ENCODE measurements around the gene SPRING1. TPM values are rescaled to one million over a fixed set of nuclear protein-coding genes. Genes with fewer than 3 reads are reported as not detected.

SPRING1 gene
- total RNA-seq, 3 donors from 2014 or later, result 32.2 to 53.7 (median 53.6) TPM

GRCh38 chr12:116718655-116719454 is 19.0 kb downstream of the SPRING1 start:
- intact Hi-C loops (cut with DNase I, micrococcal nuclease), result no loop called here
- ATAC-seq, result no peak

DNA sequence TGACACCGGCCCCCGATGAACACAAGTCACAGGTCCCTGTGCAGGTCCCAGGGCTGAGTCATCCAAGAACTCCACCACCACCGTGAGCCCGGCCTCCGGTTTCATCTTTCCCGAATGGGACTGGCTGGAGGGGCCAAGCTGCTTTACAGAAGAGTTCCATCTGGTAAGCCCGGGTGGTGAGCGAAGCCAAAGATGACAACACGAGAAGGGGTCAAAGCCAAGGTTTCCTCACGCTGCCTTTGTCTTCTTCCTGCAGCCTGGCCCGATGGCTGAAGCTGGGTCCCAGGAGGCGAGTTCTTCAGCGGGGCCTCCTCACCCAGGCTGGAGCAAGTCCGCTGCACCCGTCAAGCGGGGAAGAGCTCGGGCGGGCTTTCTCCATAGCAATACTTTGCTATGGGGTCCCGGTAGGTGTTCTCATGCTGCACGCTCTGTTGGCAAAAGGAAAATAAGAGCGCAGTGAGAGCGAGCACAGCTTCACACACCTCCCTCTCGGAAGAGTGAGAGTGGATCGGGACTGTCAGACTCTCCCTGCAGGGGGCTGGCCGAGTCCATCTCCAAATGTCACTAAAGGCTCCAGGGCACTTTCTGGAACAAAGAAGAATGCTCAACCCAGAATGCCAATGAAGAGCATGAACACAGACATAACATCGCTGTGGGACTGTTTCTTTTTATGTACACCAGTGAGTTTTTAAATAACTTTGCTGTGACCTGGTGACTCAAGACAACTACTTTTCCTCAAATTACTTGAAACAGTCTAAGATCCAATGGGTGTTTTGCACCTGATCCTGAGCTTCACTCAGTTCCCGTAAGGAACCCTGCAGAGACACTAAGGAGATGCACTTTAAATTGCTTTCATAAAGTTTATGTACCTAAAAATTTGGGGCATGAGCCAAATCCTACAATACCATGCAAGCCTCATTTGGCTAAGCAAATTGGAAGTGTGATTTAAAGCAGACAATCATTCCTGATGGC is 20.1 kb downstream of the SPRING1 start:
- peaks cover 3% of the 10 kb centered on the region for H3K36me3 ChIP-seq (ENCODE audit: low read depth)
- intact Hi-C loops (cut with DNase I, micrococcal nuclease), result no loop called here
- no peaks in the 10 kb centered on the region for H3K4me1 ChIP-seq (ENCODE audit: low read depth)
- no peaks in the 10 kb centered on the region for H3K9me3 ChIP-seq
- DNase-seq, result peak in 2 of 3 donors; percentile 34 to 62
- H3K4me3 ChIP-seq, result no peak overlapping the region
- peak; percentile 13 for ATAC-seq
- no peak for TF ChIP-seq CTCF (IDR thresholded peaks at IDR 0.05)

More at GRCh38 chr12:116718655-116719454, 19.0 kb downstream of the SPRING1 start:
- no peak for DNase-seq
- no peak for TF ChIP-seq CTCF (IDR thresholded peaks at IDR 0.05)
- H3K4me1 ChIP-seq (ENCODE audit: low read depth), result no peaks in the 10 kb centered on the region
- H3K4me3 ChIP-seq, result no peak overlapping the region
- no peaks in the 10 kb centered on the region for H3K9me3 ChIP-seq
- H3K36me3 ChIP-seq (ENCODE audit: low read depth), result peaks cover 3% of the 10 kb centered on the region

- no peak for TF ChIP-seq CTCF (IDR thresholded peaks at IDR 0.05)
- no peaks in the 10 kb centered on the region for H3K9me3 ChIP-seq
- intact Hi-C loops (cut with DNase I, micrococcal nuclease), result no loop called here
- ATAC-seq (no peak), DNase-seq (no peak)
- H3K36me3 ChIP-seq (ENCODE audit: low read depth), result peaks cover 3% of the 10 kb centered on the region
- H3K4me3 ChIP-seq, result no peak overlapping the region
- no peaks in the 10 kb centered on the region for H3K4me1 ChIP-seq (ENCODE audit: low read depth)
These were observed 23.7 kb downstream of the SPRING1 start for GRCh38 chr12:116714175-116714574.

DNA sequence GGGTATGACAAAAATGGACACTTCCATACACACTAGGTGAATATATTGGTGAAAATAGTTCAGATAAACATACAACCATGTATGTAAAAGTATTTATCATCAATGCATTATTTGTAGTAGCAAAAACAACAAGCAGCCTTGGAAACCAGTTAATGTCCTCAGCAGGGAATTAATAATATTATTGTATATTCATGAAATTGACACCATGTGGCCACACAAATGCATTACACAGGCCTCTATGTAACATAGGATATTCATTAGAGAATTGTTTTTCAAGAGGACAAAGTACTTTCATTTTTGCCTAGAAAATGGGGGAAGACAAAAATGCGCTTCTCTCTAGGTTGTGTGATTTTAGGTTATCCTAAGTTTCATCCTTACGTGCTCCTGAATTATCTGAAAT is 24.3 kb downstream of the SPRING1 start:
- ATAC-seq (no peak), DNase-seq (no peak)
- Histone ChIP-seq H3K4me3 (no peak overlapping the region), H3K9me3 (no peaks in the 10 kb centered on the region), H3K36me3 (ENCODE audit: low read depth) (peaks cover 3% of the 10 kb centered on the region), H3K4me1 (ENCODE audit: low read depth) (peaks cover 5% of the 10 kb centered on the region)
- intact Hi-C loops (cut with DNase I, micrococcal nuclease), result no loop called here
- no peak for TF ChIP-seq CTCF (IDR thresholded peaks at IDR 0.05)

DNA sequence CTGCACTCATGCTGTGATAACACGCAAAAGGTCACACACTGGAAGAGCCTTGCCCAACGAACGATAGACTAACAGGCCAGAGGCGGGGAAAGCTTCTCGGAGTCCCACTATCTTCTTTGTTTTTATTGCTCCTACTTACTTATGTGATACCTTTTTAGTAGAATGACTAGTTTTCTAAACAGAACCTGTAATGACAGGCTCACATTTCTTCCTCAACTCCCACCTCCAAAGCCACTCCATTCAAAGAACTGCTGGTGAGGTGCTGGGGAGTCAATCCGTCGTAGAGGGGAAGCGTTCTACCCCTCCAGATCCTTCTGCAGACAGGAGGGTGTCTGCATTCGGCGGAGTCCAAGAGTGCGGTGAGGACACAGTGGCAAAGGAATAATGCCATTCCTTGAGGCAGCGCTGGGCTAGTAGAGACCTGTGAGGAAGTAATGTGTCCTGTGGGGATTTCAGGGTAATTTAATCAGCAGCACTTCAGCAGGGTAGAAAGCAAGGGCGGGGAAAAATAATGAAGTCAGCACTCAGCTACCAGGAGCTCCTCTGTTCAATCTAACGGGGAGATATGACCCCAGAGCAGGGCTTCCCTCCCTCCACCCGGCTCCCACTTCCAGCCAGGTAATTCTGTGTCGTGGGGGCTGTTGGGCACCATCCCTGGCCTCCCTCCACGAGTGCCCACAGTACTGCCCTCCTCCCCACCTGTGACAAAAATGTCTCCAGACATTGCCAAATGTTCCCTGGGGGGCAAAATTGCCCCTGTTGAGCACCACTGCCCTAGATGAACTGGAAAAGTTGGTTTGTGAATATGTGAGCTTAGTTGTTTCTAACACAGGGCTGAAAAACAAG is 25.2 kb downstream of the SPRING1 start:
- peaks cover 5% of the 10 kb centered on the region for H3K4me1 ChIP-seq (ENCODE audit: low read depth)
- no peak for DNase-seq
- no peak overlapping the region for H3K4me3 ChIP-seq
- no peaks in the 10 kb centered on the region for H3K9me3 ChIP-seq
- intact Hi-C loops (cut with DNase I, micrococcal nuclease), result no loop called here
- TF ChIP-seq CTCF (IDR thresholded peaks at IDR 0.05), result no peak
- peaks cover 2% of the 10 kb centered on the region for H3K36me3 ChIP-seq (ENCODE audit: low read depth)
- no peak for ATAC-seq

All from mucosa of descending colon (tissue), 3 donors.